Measurements from ENCODE around the gene FAM50B.

Gene FAM50B

GRCh38 chr6:3819161-3820110, 29.7 kb upstream of the FAM50B start:
- no peak for DNase-seq (ENCODE audit: low read depth)

GRCh38 chr6:3820563-3820962, 28.6 kb upstream of the FAM50B start:
- DNase-seq (ENCODE audit: low read depth), result no peak

- no peak for DNase-seq (ENCODE audit: low read depth)
Observed at GRCh38 chr6:3822747-3823445, 26.3 kb upstream of the FAM50B start.

- DNase-seq (ENCODE audit: low read depth), result no peak
Observed at GRCh38 chr6:3823671-3824070, 25.5 kb upstream of the FAM50B start.

GRCh38 chr6:3825331-3825831, 23.8 kb upstream of the FAM50B start:
- no peak for DNase-seq (ENCODE audit: low read depth)

GRCh38 chr6:3825851-3826581, 23.2 kb upstream of the FAM50B start:
- no peak for DNase-seq (ENCODE audit: low read depth)

GRCh38 chr6:3829285-3829684, 19.9 kb upstream of the FAM50B start:
- DNase-seq (ENCODE audit: low read depth), result no peak

- DNase-seq (ENCODE audit: low read depth), result no peak
Observed at GRCh38 chr6:3830806-3831205, 18.4 kb upstream of the FAM50B start.

- no peak for DNase-seq (ENCODE audit: low read depth)
Observed at GRCh38 chr6:3831761-3832530, 17.2 kb upstream of the FAM50B start.

GRCh38 chr6:3835055-3835731, 14.0 kb upstream of the FAM50B start:
- DNase-seq (ENCODE audit: low read depth), result no peak

- DNase-seq (ENCODE audit: low read depth), result no peak
Observed at GRCh38 chr6:3835785-3836184, 13.4 kb upstream of the FAM50B start.

- no peak for DNase-seq (ENCODE audit: low read depth)
Observed at GRCh38 chr6:3836566-3836965, 12.6 kb upstream of the FAM50B start.

- DNase-seq (ENCODE audit: low read depth), result no peak
Observed at GRCh38 chr6:3837781-3838180, 11.4 kb upstream of the FAM50B start.

- DNase-seq (ENCODE audit: low read depth), result no peak
Observed at GRCh38 chr6:3838992-3839867, 9.9 kb upstream of the FAM50B start.

- DNase-seq (ENCODE audit: low read depth), result no peak
Observed at GRCh38 chr6:3841066-3841454, 8.1 kb upstream of the FAM50B start.

- no peak for DNase-seq (ENCODE audit: low read depth)
Observed at GRCh38 chr6:3841711-3842565, 7.2 kb upstream of the FAM50B start.

- DNase-seq (ENCODE audit: low read depth), result no peak
Observed at GRCh38 chr6:3843379-3844096, 5.6 kb upstream of the FAM50B start.

GRCh38 chr6:3844097-3844463, 5.1 kb upstream of the FAM50B start:
- DNase-seq (ENCODE audit: low read depth), result no peak
